Left lung (tissue), 10 donors: Measurements from ENCODE around the gene ALG9. TPM values are rescaled to one million over a fixed set of nuclear protein-coding genes. Genes with fewer than 3 reads are reported as not detected.

Experiments used
- ATAC-seq: fragments of 200-7000 bp; cut with Tn5 transposase; one replicate; pipeline ENCODE4 v1.9.1; 2020; ENCODE audit warnings: moderate library complexity
- DNase-seq, 4 donors: peaks; one replicate each; pipeline ENCODE4 v3.0.0-alpha.2; 2013 to 2020
- H3K27ac ChIP-seq, 2 donors: fragments of 200-600 bp; sonication (generic) in 1 of 2; one replicate each; pipeline versions ENCODE4 v1.5.0 to v1.8.0; 2020 to 2021
- H3K27me3 ChIP-seq, 2 donors: fragments of 200-600 bp; sonication (generic) in 1 of 2; one replicate each; pipeline versions ENCODE4 v1.5.0 to v1.8.0; 2020 to 2021
- H3K36me3 ChIP-seq, 2 donors: fragments of 200-600 bp; sonication (generic) in 1 of 2; one replicate each; pipeline versions ENCODE4 v1.5.0 to v1.8.0; 2020 to 2021
- H3K4me1 ChIP-seq, 2 donors: fragments of 200-600 bp; one replicate each; pipeline ENCODE4 v1.8.0; 2021
- H3K4me3 ChIP-seq, 2 donors: fragments of 200-600 bp; sonication (generic) in 1 of 2; one replicate each; pipeline versions ENCODE4 v1.5.0 to v1.8.0; 2020 to 2021; ENCODE audit warnings: mild to moderate bottlenecking in 1 of 2
- H3K9me3 ChIP-seq, 2 donors: fragments of 200-600 bp; sonication (generic) in 1 of 2; one replicate each; pipeline versions ENCODE4 v1.5.0 to v1.8.0; 2020 to 2021
- CTCF ChIP-seq, 2 donors: fragments of 200-600 bp; sonication (generic) in 1 of 2; IDR thresholded peaks; one replicate each; pipeline versions ENCODE4 v1.5.0 to v1.8.0; 2021; ENCODE audit warnings: antibody characterized with exemption in 2 of 2
- intact Hi-C, 2 donors: fragments of 100-400 bp; cut with DNase I; formaldehyde crosslinking; loops; one replicate each; pipeline versions ENCODE4 v1.11.2 to v1.14.2; 2022
- polyA plus RNA-seq, 6 donors: library from polyadenylated mRNA; unstranded; fragments of 120-200 nt; gene quantifications; one replicate each; pipeline ENCODE4 v1.2.1, GENCODE V29; 2013; ENCODE audit not compliant: insufficient read length in 6 of 6
- total RNA-seq, 2 donors: library from RNA; stranded (reverse); fragmentation: NEBNext Ultra II Directional; extraction: Animal tissue kit (Norgen Biotek cat#: 25700); gene quantifications; one replicate each; pipeline ENCODE4 v1.2.1, GENCODE V29; 2021
- donor health status: DM: no; HTN: yes; CAD: no.
- donor health status: DM: no; HTN: no; CAD: no.

Gene ALG9
- total and polyA plus RNA-seq, 8 donors: 27.5 to 51.0 (median 47.4) TPM

GRCh38 chr11:111823131-111823530 is 48.2 kb downstream of the ALG9 start:
- intact Hi-C loops: no loop called here
- no peak for TF ChIP-seq CTCF (IDR thresholded peaks at IDR 0.05)
- ATAC-seq: no peak

DNA sequence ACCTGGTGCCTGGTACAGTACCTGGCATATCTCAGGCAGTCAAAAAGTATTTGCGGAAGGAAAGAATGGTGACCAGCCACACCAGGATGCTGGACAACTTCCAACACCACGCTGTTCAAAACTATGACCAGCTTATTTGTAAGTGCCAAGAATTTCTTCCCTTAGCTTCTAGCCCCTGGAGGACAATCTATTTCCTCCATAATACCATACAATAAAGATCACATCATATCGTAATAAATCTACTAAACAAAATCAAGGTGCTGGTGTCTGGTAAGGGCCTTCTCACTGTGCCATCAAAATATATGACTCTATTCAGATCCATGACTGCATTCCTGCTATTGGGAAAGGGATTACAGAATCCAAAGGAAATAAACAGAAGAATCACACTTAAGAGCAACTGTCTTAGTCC is 51.5 kb downstream of the ALG9 start:
- Histone ChIP-seq H3K4me1 (peaks cover 0 to 12% of the 10 kb centered on the region in 2 donors), H3K27me3 (no peaks in the 10 kb centered on the region), H3K36me3 (no peaks in the 10 kb centered on the region), H3K27ac (peak overlapping the region; percentile 54 to 69), H3K4me3 (no peak overlapping the region), H3K9me3 (no peaks in the 10 kb centered on the region)
- TF ChIP-seq CTCF (IDR thresholded peaks at IDR 0.05): no peak
- intact Hi-C loops: no loop called here
- no peak for ATAC-seq
- no peak for DNase-seq

More at GRCh38 chr11:111823131-111823530, 48.2 kb downstream of the ALG9 start:
- no peak for DNase-seq
- Histone ChIP-seq H3K36me3 (peaks cover 0 to 7% of the 10 kb centered on the region in 2 donors), H3K27me3 (no peaks in the 10 kb centered on the region), H3K9me3 (no peaks in the 10 kb centered on the region), H3K4me3 (no peak overlapping the region), H3K4me1 (peaks cover 0 to 12% of the 10 kb centered on the region in 2 donors), H3K27ac (no peak overlapping the region)

- no peak for TF ChIP-seq CTCF (IDR thresholded peaks at IDR 0.05)
- intact Hi-C loops: no loop called here
- peak; percentile 58 for ATAC-seq
- H3K4me1 ChIP-seq: peaks cover 0 to 12% of the 10 kb centered on the region in 2 donors
- no peaks in the 10 kb centered on the region for H3K9me3 ChIP-seq
- no peaks in the 10 kb centered on the region for H3K27me3 ChIP-seq
- DNase-seq: peak in 1 of 4 donors; percentile 32
- no peak overlapping the region for H3K4me3 ChIP-seq
- no peaks in the 10 kb centered on the region for H3K36me3 ChIP-seq
- peak overlapping the region; percentile 54 to 69 for H3K27ac ChIP-seq
Observed at GRCh38 chr11:111819161-111819828, 52.1 kb downstream of the ALG9 start.

DNA sequence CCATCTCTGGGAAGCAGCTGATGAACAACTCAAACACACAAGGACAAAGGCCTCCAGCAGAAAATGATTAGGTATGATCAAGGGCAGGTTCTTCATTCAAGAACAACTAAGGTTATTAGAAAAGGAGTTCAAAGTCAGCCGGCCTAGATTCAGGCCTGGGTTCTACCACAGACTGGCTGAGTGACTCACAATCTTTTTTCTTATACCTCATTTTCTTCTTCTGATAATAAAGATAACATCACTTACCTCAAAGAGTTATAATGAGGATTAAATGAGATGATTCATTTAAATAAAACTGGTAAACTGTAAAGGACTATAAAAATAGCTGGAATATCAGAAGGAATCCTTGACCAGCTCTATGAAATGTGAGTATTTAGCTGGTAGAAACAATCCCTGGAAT is 55.9 kb downstream of the ALG9 start:
- no peak for DNase-seq
- Histone ChIP-seq H3K36me3 (no peaks in the 10 kb centered on the region), H3K9me3 (no peaks in the 10 kb centered on the region), H3K27ac (no peak overlapping the region), H3K4me1 (peaks cover 0 to 12% of the 10 kb centered on the region in 2 donors), H3K27me3 (no peaks in the 10 kb centered on the region), H3K4me3 (no peak overlapping the region)
- no peak for ATAC-seq
- TF ChIP-seq CTCF (IDR thresholded peaks at IDR 0.05): no peak
- intact Hi-C loops: no loop called here

DNA sequence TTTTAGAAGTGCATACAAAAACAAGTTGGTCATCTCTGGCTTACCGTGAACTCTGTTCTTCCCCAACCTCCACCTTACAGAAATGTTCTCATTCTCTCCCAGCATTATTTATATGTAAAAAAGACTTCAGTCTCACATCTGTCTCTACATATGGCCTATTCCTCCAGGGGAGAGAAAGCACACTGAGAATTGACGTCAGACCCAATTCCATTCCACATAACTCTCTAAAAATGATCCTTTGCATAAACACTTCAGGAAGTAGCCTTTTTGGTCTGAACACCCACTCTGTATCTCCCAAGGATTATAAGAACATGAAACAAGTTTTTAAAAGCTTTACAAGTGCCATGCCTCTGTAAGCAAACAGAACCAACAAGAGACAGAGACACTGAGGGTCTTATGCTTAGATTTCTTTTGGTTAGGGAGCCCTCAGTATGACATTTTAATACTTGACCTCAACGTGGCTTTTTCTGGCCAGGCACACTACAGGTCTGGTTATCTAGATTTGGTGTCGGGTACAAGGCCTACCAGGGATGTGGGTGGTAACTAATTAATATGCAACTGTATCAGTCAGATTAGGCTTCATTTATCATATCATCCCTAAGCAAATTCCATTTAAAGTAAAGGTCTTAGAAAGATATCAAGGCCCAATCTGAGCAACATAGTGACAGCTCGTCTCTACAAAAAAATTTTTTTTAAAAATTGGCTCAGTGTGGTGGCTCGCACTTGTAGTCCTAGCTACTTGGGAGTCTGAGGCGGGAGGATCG is 56.6 kb downstream of the ALG9 start:
- ATAC-seq: peak; percentile 69

More for the DNA sequence above, 56.6 kb downstream of the ALG9 start:
- H3K9me3 ChIP-seq: no peaks in the 10 kb centered on the region
- intact Hi-C loops: no loop called here
- H3K4me1 ChIP-seq: peaks cover 0 to 5% of the 10 kb centered on the region in 2 donors
- no peak for DNase-seq
- H3K4me3 ChIP-seq: no peak overlapping the region
- H3K27ac ChIP-seq: no peak overlapping the region
- no peaks in the 10 kb centered on the region for H3K36me3 ChIP-seq
- TF ChIP-seq CTCF (IDR thresholded peaks at IDR 0.05): no peak
- H3K27me3 ChIP-seq: no peaks in the 10 kb centered on the region
